Measurements from ENCODE around the gene PLD5. TPM values are rescaled to one million over a fixed set of nuclear protein-coding genes. Genes with fewer than 3 reads are reported as not detected.

Gene PLD5
- total and polyA plus RNA-seq, 4 donors = under 0.01 to 0.17 (median 0.05) TPM; not detected in 1

GRCh38 chr1:242196914-242197313, 327.6 kb downstream of the PLD5 start:
- WGBS = 79% methylated on average over 5 of the region's 5 CpGs
- H3K9me3 ChIP-seq (ENCODE audit: control insufficient read depth in 4 of 4, low read length in 3 of 4) = no peaks in the 10 kb centered on the region
- no peak for TF ChIP-seq ZBTB33 (IDR thresholded peaks at IDR 0.05)
- no peak for TF ChIP-seq NR2F2 (IDR thresholded peaks at IDR 0.05)
- TF ChIP-seq YY1 (IDR thresholded peaks at IDR 0.05) = no peak
- no peak for TF ChIP-seq HNF4A (conservative IDR thresholded peaks at IDR 0.05)
- no peak for TF ChIP-seq EGR1 (IDR thresholded peaks at IDR 0.05; ENCODE audit: low read depth in 2 of 2)
- no peak for TF ChIP-seq HNF4G (IDR thresholded peaks at IDR 0.05)
- no peak for TF ChIP-seq REST (IDR thresholded peaks at IDR 0.05)
- no peak for TF ChIP-seq FOXA1 (IDR thresholded peaks at IDR 0.05)
- no peak for TF ChIP-seq SP1 (IDR thresholded peaks at IDR 0.05)
- no peak for TF ChIP-seq RXRA (IDR thresholded peaks at IDR 0.05)
- TF ChIP-seq RAD21 (IDR thresholded peaks at IDR 0.05) = no peak
- TF ChIP-seq, protein P1, sequence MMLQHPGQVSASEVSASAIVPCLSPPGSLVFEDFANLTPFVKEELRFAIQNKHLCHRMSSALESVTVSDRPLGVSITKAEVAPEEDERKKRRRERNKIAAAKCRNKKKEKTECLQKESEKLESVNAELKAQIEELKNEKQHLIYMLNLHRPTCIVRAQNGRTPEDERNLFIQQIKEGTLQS (IDR thresholded peaks at IDR 0.05) = no peak
- TF ChIP-seq GABPA (IDR thresholded peaks at IDR 0.05 in 1 of 2, conservative IDR thresholded peaks at IDR 0.05 in 1 of 2) = no peak
- TF ChIP-seq TAF1 (conservative IDR thresholded peaks at IDR 0.05) = no peak
- TF ChIP-seq, protein P2, sequence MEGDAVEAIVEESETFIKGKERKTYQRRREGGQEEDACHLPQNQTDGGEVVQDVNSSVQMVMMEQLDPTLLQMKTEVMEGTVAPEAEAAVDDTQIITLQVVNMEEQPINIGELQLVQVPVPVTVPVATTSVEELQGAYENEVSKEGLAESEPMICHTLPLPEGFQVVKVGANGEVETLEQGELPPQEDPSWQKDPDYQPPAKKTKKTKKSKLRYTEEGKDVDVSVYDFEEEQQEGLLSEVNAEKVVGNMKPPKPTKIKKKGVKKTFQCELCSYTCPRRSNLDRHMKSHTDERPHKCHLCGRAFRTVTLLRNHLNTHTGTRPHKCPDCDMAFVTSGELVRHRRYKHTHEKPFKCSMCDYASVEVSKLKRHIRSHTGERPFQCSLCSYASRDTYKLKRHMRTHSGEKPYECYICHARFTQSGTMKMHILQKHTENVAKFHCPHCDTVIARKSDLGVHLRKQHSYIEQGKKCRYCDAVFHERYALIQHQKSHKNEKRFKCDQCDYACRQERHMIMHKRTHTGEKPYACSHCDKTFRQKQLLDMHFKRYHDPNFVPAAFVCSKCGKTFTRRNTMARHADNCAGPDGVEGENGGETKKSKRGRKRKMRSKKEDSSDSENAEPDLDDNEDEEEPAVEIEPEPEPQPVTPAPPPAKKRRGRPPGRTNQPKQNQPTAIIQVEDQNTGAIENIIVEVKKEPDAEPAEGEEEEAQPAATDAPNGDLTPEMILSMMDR (IDR thresholded peaks at IDR 0.05; ENCODE audit: low read depth, low read length, missing input control) = no peak
- TF ChIP-seq MAX (IDR thresholded peaks at IDR 0.05) = no peak
- no peak for TF ChIP-seq JUND (IDR thresholded peaks at IDR 0.05)
- no peak for TF ChIP-seq FOXA2 (IDR thresholded peaks at IDR 0.05)

More at GRCh38 chr1:242196914-242197313, 327.6 kb downstream of the PLD5 start:
- H3K27me3 ChIP-seq (ENCODE audit: control insufficient read depth in 4 of 4, insufficient read depth in 4 of 4, low read length in 3 of 4) = no peaks in the 10 kb centered on the region
- H3K9ac ChIP-seq (ENCODE audit: low read depth in 1 of 2, low read length in 2 of 2) = no peak overlapping the region
- no peaks in the 10 kb centered on the region for H3K36me3 ChIP-seq (ENCODE audit: control insufficient read depth in 4 of 4, insufficient read depth in 3 of 4, low read depth in 1 of 4, low read length in 3 of 4)
- DNase-seq (ENCODE audit: low spot score) = no peak
- no peak overlapping the region for H3K4me3 ChIP-seq (ENCODE audit: low read depth in 1 of 3, low read length in 3 of 3)
- H3K27ac ChIP-seq (ENCODE audit: low read depth in 1 of 2, low read length in 2 of 2) = no peak overlapping the region
- H3K4me1 ChIP-seq (ENCODE audit: control insufficient read depth in 4 of 4, insufficient read depth in 4 of 4, low read length in 3 of 4) = no peaks in the 10 kb centered on the region

Measured in liver (tissue), 9 donors.